ENCODE measurements around the gene MRPS14. TPM values are rescaled to one million over a fixed set of nuclear protein-coding genes. Genes with fewer than 3 reads are reported as not detected.

Gene MRPS14
- total RNA-seq, 3 donors from 2014 or later, result 26.1 to 28.5 (median 27.8) TPM

- peak overlapping the region; percentile 83 for H3K4me3 Mint-ChIP-seq
- DNase-seq (no peak), ATAC-seq (peak; percentile 85 to 86)
- peaks cover 59% of the 10 kb centered on the region for H3K4me1 Mint-ChIP-seq (ENCODE audit: low read depth)
- no peaks in the 10 kb centered on the region for H3K36me3 Mint-ChIP-seq (ENCODE audit: insufficient read depth)
- no peaks in the 10 kb centered on the region for H3K9me3 Mint-ChIP-seq
- H3K27me3 Mint-ChIP-seq (ENCODE audit: low read depth), result no peaks in the 10 kb centered on the region
These were observed 58.8 kb downstream of the MRPS14 start for GRCh38 chr1:174964261-174964971.

- Mint-ChIP-seq H3K36me3 (ENCODE audit: insufficient read depth) (no peaks in the 10 kb centered on the region), H3K9me3 (no peaks in the 10 kb centered on the region), H3K27me3 (ENCODE audit: low read depth) (no peaks in the 10 kb centered on the region), H3K4me3 (no peak overlapping the region), H3K4me1 (ENCODE audit: low read depth) (peaks cover 54% of the 10 kb centered on the region)
- no peak for DNase-seq
- no peak for ATAC-seq
These were observed 59.6 kb downstream of the MRPS14 start for GRCh38 chr1:174963529-174964125.

Other genes starting within 250 kb of the MRPS14 start
- gene CACYBP, start 23.5 kb downstream of the MRPS14 start, total RNA-seq, result 100 to 1,000 TPM; 288 to 331 (median 317) TPM
- not detected for gene TNN, start 44.4 kb upstream of the MRPS14 start, total RNA-seq
- 10 to 100 TPM; 16.1 to 19.7 (median 17.0) TPM for gene KIAA0040, start 169.4 kb upstream of the MRPS14 start, total RNA-seq